ENCODE results near the gene MXRA8. TPM values are rescaled to one million over a fixed set of nuclear protein-coding genes. Genes with fewer than 3 reads are reported as not detected.

The MXRA8 gene
- total RNA-seq, 4 donors from 2014 or later, result 34.1 to 76.1 (median 35.9) TPM

GRCh38 chr1:1345384-1345783, 13.0 kb downstream of the MXRA8 start:
- no peak overlapping the region for H3K4me3 ChIP-seq (ENCODE audit: low read depth, poor library complexity, severe bottlenecking)
- TF ChIP-seq POLR2A (IDR thresholded peaks at IDR 0.05) (no peak), CTCF (IDR thresholded peaks at IDR 0.05) (no peak)
- WGBS, 2 donors, result 65 to 67% methylated on average over 1 to 15 of the region's 16 CpGs
- DNase-seq (ENCODE audit: low spot score in 2 of 2), result no peak
- intact Hi-C loops (cut with DNase I; ENCODE audit: low total_unique reads), result no loop called here

DNA sequence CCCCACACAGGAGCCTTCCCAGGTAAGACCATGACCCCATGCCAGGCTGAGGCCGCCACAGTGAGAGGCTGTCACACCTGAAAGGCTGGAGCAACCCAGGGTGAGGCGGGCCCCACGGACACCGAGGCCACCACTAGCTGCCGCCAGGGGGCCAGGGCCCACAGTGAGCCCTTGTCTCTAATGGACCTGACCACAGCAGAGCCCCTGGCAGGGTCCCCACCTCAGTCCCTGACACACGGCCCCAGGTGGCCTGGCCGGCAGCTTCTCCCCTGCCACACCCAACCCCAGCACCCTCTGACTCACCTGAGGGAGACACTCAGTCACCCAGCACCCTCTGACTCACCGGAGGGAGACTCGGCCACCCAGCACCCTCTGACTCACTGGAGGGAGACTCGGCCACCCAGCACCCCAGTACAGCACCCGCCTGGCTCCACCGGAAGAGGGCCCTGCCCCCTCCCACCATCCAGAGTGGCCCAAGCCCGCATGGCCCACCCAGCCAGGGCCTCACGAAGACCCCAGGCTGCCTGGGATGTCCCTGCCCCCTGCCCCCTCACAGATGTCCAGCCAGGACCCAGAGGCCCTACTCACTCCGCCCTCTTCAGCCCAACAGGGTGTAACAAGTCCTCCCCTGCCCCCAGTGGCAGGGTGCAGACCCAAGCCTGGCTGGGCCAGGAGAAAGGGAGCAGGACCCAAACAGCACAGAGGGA, 13.5 kb downstream of the MXRA8 start:
- intact Hi-C loops (cut with DNase I; ENCODE audit: low total_unique reads), result no loop called here
- no peak for DNase-seq (ENCODE audit: low spot score in 2 of 2)
- 43 to 57% methylated on average over 9 to 13 of the region's 15 CpGs for WGBS, 2 donors
- H3K4me3 ChIP-seq (ENCODE audit: low read depth, poor library complexity, severe bottlenecking), result no peak overlapping the region
- TF ChIP-seq CTCF (IDR thresholded peaks at IDR 0.05) (no peak), POLR2A (IDR thresholded peaks at IDR 0.05) (no peak)

GRCh38 chr1:1343811-1344421, 14.4 kb downstream of the MXRA8 start:
- intact Hi-C loops (cut with DNase I; ENCODE audit: low total_unique reads), result no loop called here
- no peak for DNase-seq (ENCODE audit: low spot score in 2 of 2)
- no peak overlapping the region for H3K4me3 ChIP-seq (ENCODE audit: low read depth, poor library complexity, severe bottlenecking)
- TF ChIP-seq POLR2A (IDR thresholded peaks at IDR 0.05) (no peak), CTCF (IDR thresholded peaks at IDR 0.05) (no peak)
- WGBS, 2 donors, result 59 to 76% methylated on average over 12 to 18 of the region's 24 CpGs

- TF ChIP-seq CTCF (IDR thresholded peaks at IDR 0.05) (no peak), POLR2A (IDR thresholded peaks at IDR 0.05) (no peak)
- no peak overlapping the region for H3K4me3 ChIP-seq (ENCODE audit: low read depth, poor library complexity, severe bottlenecking)
- 56 to 80% methylated on average over 16 to 18 of the region's 18 CpGs for WGBS, 2 donors
- intact Hi-C loops (cut with DNase I; ENCODE audit: low total_unique reads), result no loop called here
- no peak for DNase-seq (ENCODE audit: low spot score in 2 of 2)
These were observed 15.7 kb downstream of the MXRA8 start for GRCh38 chr1:1342584-1343115.

GRCh38 chr1:1342061-1342562, 16.2 kb downstream of the MXRA8 start:
- WGBS, 2 donors, result 94 to 99% methylated on average over 14 of the region's 28 CpGs
- no peak for DNase-seq (ENCODE audit: low spot score in 2 of 2)
- TF ChIP-seq POLR2A (IDR thresholded peaks at IDR 0.05) (no peak), CTCF (IDR thresholded peaks at IDR 0.05) (no peak)
- intact Hi-C loops (cut with DNase I; ENCODE audit: low total_unique reads), result no loop called here
- H3K4me3 ChIP-seq (ENCODE audit: low read depth, poor library complexity, severe bottlenecking), result no peak overlapping the region
